ENCODE measurements around the gene SCN3B. TPM values are rescaled to one million over a fixed set of nuclear protein-coding genes. Genes with fewer than 3 reads are reported as not detected.

SCN3B gene
- total RNA-seq, 1 donor from 2014 or later: 4.9 TPM

Other genes starting within 250 kb of the SCN3B start
- gene GRAMD1B, start 224.4 kb downstream of the SCN3B start, total RNA-seq: 3.7 and 10.3 TPM in 2 replicates
- gene ZNF202, start 87.0 kb upstream of the SCN3B start, total RNA-seq: 6.1 and 10.2 TPM in 2 replicates
- not detected in 2 replicates for gene OR6X1, start 99.9 kb upstream of the SCN3B start, total RNA-seq
- not detected in 2 replicates for gene OR6M1, start 151.7 kb upstream of the SCN3B start, total RNA-seq
- gene TMEM225, start 231.0 kb upstream of the SCN3B start, total RNA-seq: not detected in 2 replicates
- not detected in 2 replicates for gene OR8D4, start 247.5 kb upstream of the SCN3B start, total RNA-seq

Data from dermis blood vessel endothelial cell (primary cell).